HG03442 (cell line): ENCODE data around the gene URAD.
"Not testable (repeated sequence)": the region's sequence is repeated elsewhere in the genome, so short reads cannot be mapped to it uniquely, and the experiment has no call there.

Source experiments
- ATAC-seq: cut with Tn5 transposase; IDR thresholded peaks from one replicate; pipeline ENCODE4 v1.9.1; 2021; ENCODE audit warnings: mild to moderate bottlenecking, moderate library complexity; ENCODE audit not compliant: unreplicated experiment

Gene URAD

DNA sequence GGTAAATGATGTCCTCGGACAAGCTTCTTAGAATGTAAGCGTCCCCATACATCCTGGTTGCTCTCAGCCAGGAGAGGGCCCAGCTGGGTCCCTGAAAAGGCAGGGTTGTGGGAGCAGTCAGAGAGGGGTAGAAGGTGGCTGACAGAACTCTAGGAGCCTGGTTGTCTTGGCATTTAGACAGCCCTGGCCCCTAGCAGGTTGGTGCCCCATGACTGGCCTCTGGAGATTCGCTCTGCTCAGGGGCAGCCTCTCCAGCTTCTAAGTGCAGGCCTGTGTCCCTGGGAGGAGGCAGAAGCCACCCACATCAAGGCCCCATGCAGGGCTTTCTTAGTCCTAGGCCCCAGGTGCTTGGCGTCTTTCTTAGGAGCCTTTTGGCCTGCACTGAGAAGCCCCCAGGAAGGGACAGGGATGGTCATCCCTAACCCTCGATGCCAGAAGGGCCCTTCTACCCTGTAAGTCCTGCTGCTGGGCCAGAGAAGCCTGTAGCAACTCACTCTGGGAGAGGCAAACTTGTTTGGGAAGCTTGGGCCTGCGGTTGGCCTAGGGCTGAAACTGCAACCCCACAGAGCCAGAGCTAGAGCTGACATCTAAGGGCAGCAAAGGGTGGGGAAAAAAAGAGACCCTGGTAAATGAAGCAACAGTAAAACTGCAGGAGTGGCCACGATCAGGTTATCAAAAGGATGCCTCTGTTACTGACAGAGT is 16.6 kb downstream of the URAD start:
- ATAC-seq: no peak

DNA sequence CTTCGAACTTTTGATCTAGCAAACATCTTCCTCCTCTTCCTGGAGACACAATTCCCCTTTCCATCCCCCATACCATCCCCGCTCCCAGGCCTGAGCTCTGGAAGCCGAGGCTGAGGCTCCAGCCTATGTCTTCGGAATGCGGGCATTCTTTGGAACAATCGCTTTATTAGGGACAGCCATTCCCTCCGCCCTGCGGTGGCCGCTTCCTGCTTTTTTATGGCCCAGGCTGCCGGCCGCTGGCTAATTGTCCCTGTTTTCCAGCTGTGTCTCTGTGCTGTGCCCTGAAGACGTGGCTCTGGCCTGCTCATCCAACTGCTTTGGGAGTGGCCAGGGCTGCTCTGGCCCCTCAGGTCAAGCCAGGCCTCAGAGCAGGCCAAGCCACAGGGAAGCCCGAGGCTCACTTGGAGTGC is 17.3 kb downstream of the URAD start:
- no peak for ATAC-seq

DNA sequence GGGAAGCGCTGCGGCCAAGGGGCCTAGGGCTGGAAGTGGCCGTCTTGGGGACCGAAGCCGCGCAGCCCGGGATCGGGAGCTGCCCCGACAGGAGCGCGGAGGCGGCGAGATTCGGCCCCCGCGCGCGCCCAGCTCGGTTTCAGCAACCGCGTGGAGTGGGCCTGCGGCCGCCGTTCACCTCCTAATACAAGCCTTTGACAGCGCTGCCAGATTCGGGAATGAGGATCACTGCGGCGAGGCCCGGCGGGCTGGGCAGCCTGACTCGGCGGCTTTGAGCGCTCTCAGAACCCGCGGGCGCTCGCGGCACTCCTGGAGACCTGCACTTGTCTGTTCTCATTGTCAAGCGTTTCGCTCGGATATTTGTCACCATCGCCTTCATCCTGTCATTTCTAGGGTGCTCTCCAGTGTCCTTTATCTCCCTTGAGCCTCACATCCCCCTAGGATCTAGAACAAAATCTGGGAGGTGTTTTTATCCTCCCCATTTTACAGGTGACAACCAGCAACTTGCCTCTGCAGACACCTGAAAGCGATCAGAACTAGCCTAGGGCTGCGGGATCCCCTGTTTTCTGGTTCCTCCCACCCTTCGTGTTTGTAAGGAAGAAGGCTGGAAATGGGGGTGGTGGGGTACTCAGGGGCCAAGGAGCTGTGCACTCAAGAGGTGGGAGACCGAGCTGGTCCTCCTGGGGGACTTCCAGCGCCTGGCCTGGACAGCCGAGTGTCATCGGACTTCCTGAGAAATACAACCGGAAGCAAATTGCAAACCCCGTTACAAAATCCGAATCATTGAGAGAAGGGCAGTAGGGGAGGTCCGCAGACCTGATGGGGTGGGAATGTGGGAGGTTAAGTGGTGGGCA is 17.9 kb downstream of the URAD start:
- no peak for ATAC-seq

DNA sequence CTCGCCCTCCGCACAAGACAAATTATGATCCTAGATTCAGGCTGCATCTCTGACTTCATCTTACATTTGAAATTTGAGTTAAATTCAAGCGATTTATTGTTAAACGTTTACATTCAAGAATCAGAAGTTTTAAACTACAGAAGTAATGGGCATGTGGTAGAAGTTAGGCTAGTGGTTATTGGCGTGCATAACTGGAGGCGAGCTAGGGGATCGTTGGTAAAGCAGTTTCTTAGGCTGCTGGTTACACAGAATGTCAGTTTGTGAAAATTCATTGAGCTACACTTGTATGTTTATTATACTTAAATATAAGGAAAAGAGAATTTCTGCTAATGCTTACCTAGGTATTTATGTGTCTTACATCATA is 18.6 kb downstream of the URAD start:
- ATAC-seq: no peak

DNA sequence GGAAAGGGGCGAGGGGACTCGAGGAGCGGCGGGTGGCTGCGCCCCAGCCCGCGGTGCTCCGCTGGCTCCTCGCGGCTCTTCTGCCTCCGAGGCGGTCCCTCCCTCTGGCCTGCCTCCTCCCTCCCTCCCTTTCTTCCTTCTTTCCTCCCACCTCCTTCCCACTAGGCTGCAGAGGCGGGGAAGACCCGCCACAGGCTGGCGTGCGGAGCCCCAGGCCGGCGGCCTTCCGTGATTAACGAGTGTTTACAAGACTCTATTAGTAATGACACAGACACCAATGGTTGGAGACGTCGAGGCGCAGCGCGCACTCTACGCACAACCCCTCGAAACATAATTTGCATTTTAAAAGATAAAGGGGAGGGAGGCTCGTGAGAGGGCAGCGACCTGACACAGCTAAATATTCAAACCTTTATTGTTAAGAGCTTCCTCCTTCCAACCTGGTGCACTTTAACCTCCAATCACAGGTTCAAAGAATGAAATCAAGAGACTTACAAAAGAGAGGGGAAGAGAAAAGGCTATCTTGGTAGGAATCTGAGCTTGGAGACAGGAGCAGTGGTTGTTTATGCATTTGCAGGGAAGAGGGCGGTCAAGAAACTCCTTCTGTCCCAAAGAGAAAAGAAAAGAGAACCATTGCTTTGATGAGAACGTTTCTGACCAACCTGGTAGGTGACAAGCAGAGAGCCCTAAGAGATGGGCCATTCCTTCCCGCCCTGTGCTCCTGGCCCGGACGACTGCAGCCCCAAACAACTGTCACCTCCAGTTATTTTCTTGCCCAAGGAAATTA is 19.2 kb downstream of the URAD start, which contains the start of gene CDX2:
Gene CDX2, minus strand, starts transcription at position 234 of the 784 bp plus-strand sequence. CDS start 309 bp downstream, outside the sequence.
- ATAC-seq: no peak

DNA sequence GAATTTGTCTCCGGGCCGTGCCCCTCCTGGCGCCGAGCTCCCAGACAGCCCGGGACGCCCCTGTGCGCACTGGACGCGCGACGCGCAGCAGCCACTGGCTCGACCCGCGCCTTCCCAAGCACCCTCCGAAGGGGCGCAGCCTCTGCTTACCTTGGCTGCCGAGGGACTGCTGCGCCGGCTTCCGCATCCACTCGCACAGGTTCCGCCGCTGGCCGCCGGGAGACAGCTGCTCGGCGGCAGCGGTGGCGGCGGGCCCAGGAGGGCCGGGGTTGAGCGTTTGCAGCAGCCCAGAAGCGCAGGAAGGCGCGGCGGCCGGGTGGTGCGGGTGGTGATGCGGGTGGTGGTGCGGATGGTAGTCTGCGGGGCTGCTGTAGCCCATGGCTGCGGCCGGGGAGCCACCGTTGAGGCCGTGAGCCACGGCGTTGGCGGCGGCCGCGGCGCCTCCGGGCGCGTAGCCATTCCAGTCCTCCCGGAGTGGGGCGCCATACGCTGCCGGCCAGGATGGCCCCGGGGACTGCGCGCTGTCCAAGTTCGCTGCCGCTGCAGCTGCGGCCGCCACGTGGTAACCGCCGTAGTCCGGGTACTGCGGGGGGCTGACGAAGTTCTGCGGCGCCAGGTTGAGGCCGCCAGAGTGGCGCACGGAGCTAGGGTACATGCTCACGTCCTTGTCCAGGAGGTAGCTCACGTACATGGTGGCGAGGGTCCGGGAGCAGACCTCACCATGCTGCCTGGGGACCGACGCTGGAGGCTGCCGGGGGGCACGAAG is 20.0 kb downstream of the URAD start:
- ATAC-seq: no peak

DNA sequence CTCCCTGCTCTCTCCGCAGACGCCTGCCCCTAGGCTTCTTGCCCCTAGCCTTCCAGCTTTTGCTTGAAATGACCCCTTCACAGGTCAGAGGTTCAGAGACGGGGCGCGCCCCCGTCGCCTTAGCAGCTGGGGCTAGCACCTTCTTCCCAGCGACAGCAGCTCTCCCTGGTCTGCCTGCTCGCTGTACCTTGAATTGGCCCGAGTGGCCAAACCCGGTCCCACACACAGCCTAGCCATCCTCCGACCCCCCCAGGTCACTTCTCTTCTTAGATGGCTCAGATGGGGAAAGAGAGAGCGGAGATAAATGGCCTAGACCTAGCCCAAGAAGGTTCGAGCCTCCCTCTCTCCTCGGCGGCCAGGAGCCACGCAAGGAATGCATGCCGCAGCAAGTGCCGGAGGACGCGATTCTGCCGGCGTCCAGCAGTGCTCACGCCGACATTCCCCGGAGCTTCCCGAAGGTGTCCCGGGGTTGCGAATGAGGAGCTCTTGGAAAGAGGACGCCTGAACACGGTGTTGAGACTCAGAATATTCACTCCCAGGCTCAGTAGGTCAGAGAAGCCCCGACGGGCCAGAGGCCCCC is 20.7 kb downstream of the URAD start:
- no peak for ATAC-seq

DNA sequence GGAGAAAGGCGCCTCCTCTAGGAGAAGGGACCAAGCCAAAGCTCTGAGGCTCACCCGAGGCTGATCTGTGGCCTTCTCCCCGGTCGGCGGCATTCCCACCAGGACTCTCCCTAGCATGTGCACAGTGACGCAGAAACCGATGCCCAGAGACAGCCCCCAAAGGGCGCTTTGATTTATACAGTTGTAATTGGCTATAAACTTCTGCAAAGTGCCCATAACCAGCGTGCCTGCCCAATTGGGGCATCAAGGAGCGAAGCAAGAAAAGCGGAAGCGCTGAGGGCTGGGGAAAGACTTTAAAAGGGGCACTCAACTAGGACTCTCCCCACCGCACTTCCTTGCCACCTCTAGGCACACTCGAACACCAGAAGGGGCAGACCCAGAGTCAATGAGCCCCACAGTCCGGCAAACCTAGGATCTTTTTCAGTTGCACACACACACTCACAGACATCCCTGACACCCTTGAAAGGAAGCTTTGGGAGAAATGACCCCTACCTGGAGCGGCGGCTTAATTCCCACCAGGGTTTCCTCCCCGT is 21.2 kb downstream of the URAD start:
- ATAC-seq: no peak

DNA sequence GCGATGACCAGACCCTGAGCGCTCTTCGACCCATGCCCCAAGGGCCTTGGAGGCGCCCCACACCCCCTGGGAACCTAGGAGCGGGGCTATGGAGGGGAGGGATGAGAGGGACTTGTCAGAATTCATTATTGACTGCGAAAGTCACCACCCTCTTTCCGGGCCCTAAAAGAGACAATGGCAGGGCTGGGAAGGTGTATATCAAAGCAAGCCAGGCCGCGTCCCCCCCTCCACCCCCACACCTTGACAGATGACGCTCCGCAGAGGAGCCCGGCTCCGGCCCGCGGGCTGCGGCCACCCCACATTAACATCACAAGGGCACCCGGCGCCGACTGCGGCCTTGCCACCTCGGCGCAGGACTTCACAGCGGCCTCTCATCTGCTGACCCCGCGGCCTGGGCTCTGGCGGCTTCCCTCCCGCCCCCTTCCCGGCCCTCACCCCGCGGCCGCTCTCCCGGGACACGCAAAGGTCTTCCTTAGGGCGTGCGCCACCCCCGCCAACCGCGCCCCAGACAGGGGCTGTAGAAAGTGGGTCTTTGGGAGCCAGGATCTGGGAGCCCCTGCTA is 21.8 kb downstream of the URAD start:
- ATAC-seq: no peak

DNA sequence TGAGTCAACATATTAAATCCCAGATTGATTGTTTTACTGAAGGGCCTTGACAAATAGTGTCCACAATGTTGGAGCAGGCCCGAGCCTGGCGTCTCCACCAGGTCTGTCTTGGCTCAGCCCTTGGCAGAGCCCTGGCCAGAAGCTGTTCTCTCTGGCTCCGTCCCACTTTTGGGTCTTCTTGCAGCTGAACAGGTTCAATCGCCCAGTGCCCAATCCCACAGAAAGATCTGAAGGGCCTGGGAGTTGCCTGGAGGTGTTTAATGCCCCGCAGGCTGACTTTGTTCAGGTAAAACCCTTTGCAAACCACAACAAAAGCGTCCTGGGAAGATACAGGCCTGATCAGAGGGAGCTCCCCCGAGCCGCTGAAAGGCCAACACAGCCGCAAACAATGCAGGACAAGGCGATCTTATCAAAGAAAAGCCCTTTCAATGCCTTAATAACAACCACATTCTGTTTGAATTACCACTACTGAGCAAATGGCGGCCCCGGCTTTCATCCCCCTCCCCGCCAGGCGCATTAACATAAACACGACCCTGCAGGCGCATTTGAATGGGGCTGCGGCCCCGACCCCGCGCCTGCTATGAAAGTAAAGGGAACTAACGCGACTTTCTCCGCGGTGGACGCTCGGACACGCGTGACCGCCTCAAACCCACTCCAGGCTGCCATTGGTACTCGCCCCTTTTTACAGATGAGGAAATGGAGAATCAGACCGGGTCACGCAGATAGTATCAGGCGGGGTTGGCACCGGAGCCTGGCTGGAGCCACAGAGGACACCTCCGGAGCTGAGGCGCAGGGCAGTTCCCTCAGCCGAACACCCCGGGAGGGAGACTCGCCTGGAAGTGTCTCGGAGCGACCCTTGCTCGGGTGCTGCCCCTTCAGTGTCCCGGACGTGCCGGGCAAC is 22.5 kb downstream of the URAD start:
- no peak for ATAC-seq

DNA sequence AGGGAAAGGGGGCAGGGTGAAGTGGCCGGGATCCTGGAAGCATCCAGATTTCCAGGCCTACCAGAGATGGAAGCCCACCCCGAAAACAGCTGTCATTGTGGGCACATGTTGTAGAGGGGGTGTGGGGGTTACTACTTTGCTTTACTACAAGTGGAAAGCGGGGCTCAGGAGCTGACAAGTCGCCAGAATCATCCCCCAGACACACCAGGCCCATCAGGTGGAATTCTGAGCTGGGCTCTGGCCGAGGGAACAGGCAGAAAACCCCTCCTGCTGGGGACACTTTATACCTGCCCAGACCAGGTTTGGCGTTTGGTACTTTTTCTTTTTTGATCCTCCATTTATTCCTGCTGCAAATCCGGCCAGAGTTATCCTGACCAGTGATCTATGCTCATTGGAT is 23.2 kb downstream of the URAD start:
- no peak for ATAC-seq

DNA sequence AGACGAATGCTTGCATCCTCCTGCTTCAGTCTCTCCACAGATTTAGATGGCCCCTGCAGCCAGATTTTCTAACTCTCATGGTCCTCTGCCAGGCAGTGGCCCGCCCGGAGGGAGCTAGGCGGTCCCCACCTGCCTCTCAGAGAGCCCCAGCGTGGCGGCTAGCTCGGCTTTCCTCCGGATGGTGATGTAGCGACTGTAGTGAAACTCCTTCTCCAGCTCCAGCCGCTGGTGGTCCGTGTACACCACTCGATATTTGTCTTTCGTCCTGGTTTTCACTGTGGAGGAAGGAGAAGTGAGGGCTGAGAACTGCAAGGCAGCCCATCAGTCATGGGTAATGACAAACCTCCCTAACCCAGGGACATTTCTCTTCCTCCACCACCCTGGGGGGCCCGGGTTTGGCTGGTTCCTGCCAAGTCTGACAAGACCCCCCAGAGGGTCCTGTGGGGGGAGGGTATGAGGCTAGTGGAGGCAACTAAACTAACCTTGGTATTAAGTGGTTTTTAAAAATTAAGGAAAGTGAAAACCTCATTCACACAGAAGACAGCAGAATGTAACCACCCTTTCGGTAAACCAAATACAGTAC is 23.7 kb downstream of the URAD start:
- no peak for ATAC-seq

DNA sequence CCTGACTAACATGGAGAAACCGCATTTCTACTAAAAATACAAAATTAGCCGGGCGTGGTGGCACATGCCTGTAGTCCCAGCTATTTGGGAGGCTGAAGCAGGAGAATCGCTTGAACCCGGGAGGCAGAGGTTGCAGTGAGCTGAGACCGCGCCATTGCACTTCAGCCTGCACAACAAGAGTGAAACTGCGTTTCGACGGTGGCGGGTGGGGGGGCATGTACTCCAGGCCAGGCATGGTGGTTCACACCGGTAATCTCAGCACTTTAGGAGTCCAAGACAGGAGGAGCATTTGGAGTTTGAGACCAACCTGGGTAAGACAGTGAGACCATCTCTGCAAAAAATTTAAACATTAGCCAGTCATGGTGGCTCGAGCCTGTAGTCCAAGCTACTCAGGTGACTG is 24.3 kb downstream of the URAD start:
- not testable (repeated sequence) for ATAC-seq

DNA sequence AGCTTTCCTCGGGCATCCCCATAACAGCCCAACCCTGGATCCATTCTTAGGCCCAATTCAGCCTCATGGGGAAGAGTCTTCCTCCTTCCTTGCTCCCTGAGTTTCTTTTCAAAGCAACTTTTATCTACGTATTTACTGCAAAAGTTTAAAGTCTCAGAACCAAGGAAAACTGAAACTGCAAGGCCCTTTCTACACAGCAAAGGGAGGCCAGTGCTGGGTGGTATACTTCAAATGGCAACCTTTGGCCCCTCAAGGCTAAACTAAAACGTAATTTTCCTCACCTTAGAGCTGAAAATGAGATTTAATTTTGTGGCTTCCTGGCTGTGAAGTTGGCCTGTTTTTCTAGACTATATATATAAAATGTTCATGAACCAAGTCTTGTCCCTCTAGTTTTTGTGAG is 25.0 kb downstream of the URAD start:
- no peak for ATAC-seq

DNA sequence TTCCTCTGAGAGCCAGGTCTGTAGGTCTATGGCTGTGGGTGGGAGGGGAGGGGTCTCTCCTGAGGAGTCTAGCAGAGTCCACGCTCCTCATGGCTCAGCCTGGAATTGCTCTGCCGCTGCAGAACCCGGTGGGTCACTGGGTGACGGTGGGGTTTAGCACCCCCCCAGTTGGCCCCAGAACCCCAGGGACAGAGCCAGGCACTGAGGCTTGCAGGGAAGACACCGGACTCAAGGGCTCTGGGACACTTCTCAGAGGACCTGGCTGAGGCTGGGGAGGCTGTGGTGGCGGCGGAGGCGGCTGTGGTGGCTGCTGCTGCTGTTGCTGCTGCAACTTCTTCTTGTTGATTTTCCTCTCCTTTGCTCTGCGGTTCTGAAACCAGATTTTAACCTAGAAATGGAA is 25.5 kb downstream of the URAD start:
- ATAC-seq: no peak

DNA sequence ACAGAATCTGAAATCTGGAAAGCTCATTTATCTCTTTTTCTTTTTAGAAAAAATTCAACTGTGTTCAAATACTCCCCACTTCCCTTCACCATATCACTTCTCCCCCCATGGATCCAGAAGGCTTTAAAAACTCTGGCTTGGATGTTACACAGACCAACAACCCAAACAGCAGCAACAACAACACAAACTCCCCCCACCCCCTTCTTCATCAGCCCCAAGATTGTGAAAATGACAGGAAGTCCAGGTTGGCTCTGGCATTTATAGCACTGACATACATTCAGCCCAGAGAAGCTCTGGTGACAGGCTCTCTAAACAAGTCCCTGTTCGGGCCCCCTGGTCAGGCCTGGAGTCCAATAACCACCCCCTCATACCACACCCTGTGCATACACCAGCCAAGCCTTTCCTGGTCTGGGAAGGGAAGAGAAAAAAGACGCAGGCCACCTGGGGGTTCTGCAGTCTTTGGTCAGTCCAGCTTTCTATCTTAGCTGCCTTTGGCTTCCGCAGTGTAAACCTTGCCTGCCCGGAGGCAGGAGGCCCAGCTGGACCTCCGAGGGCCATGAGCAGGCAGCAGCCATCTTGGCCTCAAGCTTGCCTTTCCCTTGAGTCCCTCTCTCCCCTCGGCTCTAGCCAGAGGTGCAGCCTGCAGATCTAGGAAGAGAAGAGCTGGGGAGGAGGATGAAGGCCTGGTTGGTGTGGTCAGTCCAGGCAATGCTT is 26.2 kb downstream of the URAD start:
- no peak for ATAC-seq

DNA sequence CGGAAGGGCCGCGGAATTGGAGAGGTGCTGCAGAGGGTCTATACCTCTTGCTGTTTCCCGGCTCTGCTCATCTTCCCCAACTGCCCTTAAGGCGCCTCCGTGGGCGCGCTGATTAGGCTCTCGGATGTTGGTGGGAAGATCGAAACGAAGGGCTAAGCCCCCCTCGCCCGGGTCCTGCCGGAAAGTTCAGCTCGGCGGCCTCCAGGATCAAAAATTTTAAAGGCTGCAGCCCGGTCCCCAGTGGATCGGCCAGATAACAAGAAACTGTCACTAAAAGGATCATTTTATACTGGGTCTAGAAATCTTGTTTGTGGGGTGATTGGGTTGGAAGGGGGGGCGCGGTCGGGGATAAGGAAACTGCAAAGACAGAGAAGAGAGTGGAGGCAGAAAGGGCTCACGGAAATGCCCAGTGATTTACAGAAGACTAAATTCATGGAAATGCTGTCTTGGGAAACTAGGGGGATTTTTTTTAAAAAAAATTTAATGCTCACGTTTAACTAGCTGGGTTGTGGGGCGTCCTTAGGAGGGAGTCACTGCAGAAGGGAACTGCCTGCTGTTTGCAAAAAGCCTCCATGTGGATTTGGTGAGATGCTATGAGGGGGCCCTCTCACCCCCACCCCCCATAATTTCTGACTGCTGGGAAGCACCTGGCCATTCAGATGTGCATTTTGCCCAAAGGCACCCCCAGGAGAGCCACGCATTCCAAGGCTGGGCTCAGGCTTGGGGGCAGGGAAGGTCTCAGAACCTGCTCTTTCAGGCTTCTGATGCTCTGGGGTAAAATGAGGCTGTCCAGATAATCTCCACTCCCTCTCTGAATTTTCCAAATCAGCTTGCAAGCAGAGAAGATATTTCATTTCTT is 27.0 kb downstream of the URAD start:
- no peak for ATAC-seq
